ENCODE results near the gene SERTAD3. TPM values are rescaled to one million over a fixed set of nuclear protein-coding genes. Genes with fewer than 3 reads are reported as not detected.
"Not testable (repeated sequence)": the region's sequence is repeated elsewhere in the genome, so short reads cannot be mapped to it uniquely, and the experiment has no call there.

SERTAD3 gene
- total and polyA plus RNA-seq, 2 of the 4 experiments (the other 2 are of a cell fraction), result 20.5 to 23.3 TPM

- POLR2A ChIA-PET (ENCODE audit: unreplicated experiment), result not testable (repeated sequence)
- CTCF ChIA-PET, result interaction anchor here (1.2 kb wide), 1 partner anchor 37 kb away, joined by 8 read pairs; no protein-coding TSS in a partner anchor
- peak; percentile 11 for DNase-seq
Observed at GRCh38 chr19:40475878-40476644, 31.9 kb upstream of the SERTAD3 start.

More at GRCh38 chr19:40475878-40476644, 31.9 kb upstream of the SERTAD3 start:
- BruUV-seq (replicated peaks); H2BK20ac ChIP-seq (ENCODE audit: low read depth, low read length); H2AK5ac ChIP-seq (ENCODE audit: low read depth, low read length); H3K9me1 ChIP-seq (ENCODE audit: insufficient read depth, low read length); H3K4ac ChIP-seq (ENCODE audit: low read depth, low read length); H3K27ac ChIP-seq (ENCODE audit: insufficient read depth, low read length); ATAC-seq (ENCODE audit: low read depth); H3K4me1 ChIP-seq (ENCODE audit: control insufficient read depth, insufficient read depth, low read length); H4K20me1 ChIP-seq (ENCODE audit: insufficient read depth, low read length); H4K8ac ChIP-seq (ENCODE audit: low read depth in 2 of 2, low read length in 2 of 2); H4K91ac ChIP-seq (ENCODE audit: insufficient read depth, low read depth, low read length); H4K5ac ChIP-seq (ENCODE audit: low read depth, low read length); H2AFZ ChIP-seq (replicated peaks; ENCODE audit: low read length, poor library complexity); H2AK9ac ChIP-seq (replicated peaks; ENCODE audit: low read depth, low read length, poor library complexity); H3K27me3 ChIP-seq (ENCODE audit: control insufficient read depth, insufficient read depth, low read length); H2BK15ac ChIP-seq (ENCODE audit: low read depth, low read length); H3K36me3 ChIP-seq (ENCODE audit: control insufficient read depth, insufficient read depth, low read length); H2BK5ac ChIP-seq (ENCODE audit: low read depth, low read length, poor library complexity, severe bottlenecking); H3K4me3 ChIP-seq (ENCODE audit: insufficient read depth, low read depth, low read length); H2BK120ac ChIP-seq (ENCODE audit: low read depth, low read length); H3K14ac ChIP-seq (replicated peaks; ENCODE audit: low read depth, low read length); H3K79me1 ChIP-seq (ENCODE audit: low read depth in 1 of 2, low read length in 2 of 2); H3K56ac ChIP-seq (ENCODE audit: extremely low read depth, insufficient read depth, low read length); H3K9ac ChIP-seq (ENCODE audit: low read depth, low read length); dilution Hi-C loops (cut with HindIII; ENCODE audit: low sequenced_read_pairs, unreplicated experiment); H3K23ac ChIP-seq (ENCODE audit: low read depth, low read length); H3K18ac ChIP-seq (ENCODE audit: low read depth, low read length); H3K4me2 ChIP-seq (ENCODE audit: low read depth, low read length); H3K9me3 ChIP-seq (ENCODE audit: control insufficient read depth, insufficient read depth, low read length); in situ Hi-C loops (cut with MboI; ENCODE audit: low sequenced_read_pairs): not testable (repeated sequence)
- 90% methylated on average over 4 of the region's 15 CpGs; no CpG with 5 or more reads in 1 of the 2 experiments for WGBS, 2 experiments (ENCODE audit: extremely low coverage in 2 of 2, insufficient read length in 1 of 2)
- intact Hi-C loops (cut with micrococcal nuclease), result loop anchor here (2.0 kb wide), 1 partner anchor 23 kb away; no protein-coding TSS in a partner anchor

Data from IMR-90 (cell line).